WI38 (cell line): ENCODE measurements around the gene FIGNL2.

ENCODE experiments used
- H3K4me3 ChIP-seq: 2 replicates; pipeline ENCODE4 v1.5.1; 2011; ENCODE audit warnings: low read depth, mild to moderate bottlenecking, control low read depth, low read length
- CTCF ChIP-seq: IDR thresholded peaks from 2 replicates; pipeline ENCODE4 v1.5.1; 2012; ENCODE audit warnings: low read depth, mild to moderate bottlenecking, control low read depth, low read length

Gene FIGNL2

GRCh38 chr12:51818566-51819300 is 29.8 kb downstream of the FIGNL2 start:
- H3K4me3 ChIP-seq = no peak overlapping the region
- TF ChIP-seq CTCF = no peak

- no peak for TF ChIP-seq CTCF
- H3K4me3 ChIP-seq = no peak overlapping the region
Measured at GRCh38 chr12:51818086-51818485, 30.4 kb downstream of the FIGNL2 start.

GRCh38 chr12:51817027-51817953 is 31.2 kb downstream of the FIGNL2 start:
- TF ChIP-seq CTCF = no peak
- no peak overlapping the region for H3K4me3 ChIP-seq

- no peak for TF ChIP-seq CTCF
- H3K4me3 ChIP-seq = no peak overlapping the region
Measured at GRCh38 chr12:51815571-51815970, 32.9 kb downstream of the FIGNL2 start.

- no peak overlapping the region; the same call in 1 of the 2 replicates for H3K4me3 ChIP-seq
- peak; percentile 35 for TF ChIP-seq CTCF
Measured at GRCh38 chr12:51814311-51815088, 34.0 kb downstream of the FIGNL2 start.

GRCh38 chr12:51813931-51814310 is 34.6 kb downstream of the FIGNL2 start:
- TF ChIP-seq CTCF = no peak
- H3K4me3 ChIP-seq = peak overlapping the region; percentile 10; the same call in 1 of the 2 replicates
